ENCODE results near the gene CUL4B. TPM values are rescaled to one million over a fixed set of nuclear protein-coding genes. Genes with fewer than 3 reads are reported as not detected.

The CUL4B gene
- total RNA-seq, 2 experiments from 2014 or later: 15.5 to 42.2 TPM

DNA sequence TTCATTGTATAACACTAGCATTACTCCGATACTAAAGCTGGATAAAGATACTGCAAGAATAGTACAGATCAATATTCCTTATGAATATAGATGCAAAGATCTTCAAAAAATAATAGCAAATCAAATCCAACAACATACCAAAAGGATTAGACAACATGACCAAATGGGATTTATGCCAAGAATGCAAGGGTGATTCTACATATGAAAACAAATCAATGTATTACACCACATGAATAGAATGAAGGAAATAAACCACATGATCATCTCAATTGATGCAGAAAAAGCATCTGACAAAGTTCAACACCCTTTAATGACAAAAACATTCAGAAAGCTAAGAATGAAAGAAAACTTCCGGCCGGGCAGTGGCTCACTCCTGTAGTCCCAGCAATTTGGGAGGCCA, 42.8 kb downstream of the CUL4B start:
- Histone ChIP-seq H3K4me2 (ENCODE audit: low read length) (no peak overlapping the region), H3K27ac (ENCODE audit: low read depth, low read length, poor library complexity, severe bottlenecking) (no peak overlapping the region), H2AFZ (ENCODE audit: low read length) (no peak overlapping the region), H4K20me1 (ENCODE audit: insufficient read depth, low read length) (no peaks in the 10 kb centered on the region), H3K36me3 (ENCODE audit: insufficient read depth, low read length) (no peaks in the 10 kb centered on the region), H3K79me2 (ENCODE audit: insufficient read depth, low read depth, low read length) (no peaks in the 10 kb centered on the region), H3K9me2 (ENCODE audit: insufficient read depth, low read length) (no peaks in the 10 kb centered on the region), H3K4me1 (ENCODE audit: insufficient read depth, low read length, poor library complexity, severe bottlenecking) (no peaks in the 10 kb centered on the region), H3K9me3 (ENCODE audit: low read length) (no peaks in the 10 kb centered on the region), H3K4me3 (ENCODE audit: low read depth, low read length, poor library complexity, severe bottlenecking) (no peak overlapping the region)
- TF ChIP-seq, protein P1, sequence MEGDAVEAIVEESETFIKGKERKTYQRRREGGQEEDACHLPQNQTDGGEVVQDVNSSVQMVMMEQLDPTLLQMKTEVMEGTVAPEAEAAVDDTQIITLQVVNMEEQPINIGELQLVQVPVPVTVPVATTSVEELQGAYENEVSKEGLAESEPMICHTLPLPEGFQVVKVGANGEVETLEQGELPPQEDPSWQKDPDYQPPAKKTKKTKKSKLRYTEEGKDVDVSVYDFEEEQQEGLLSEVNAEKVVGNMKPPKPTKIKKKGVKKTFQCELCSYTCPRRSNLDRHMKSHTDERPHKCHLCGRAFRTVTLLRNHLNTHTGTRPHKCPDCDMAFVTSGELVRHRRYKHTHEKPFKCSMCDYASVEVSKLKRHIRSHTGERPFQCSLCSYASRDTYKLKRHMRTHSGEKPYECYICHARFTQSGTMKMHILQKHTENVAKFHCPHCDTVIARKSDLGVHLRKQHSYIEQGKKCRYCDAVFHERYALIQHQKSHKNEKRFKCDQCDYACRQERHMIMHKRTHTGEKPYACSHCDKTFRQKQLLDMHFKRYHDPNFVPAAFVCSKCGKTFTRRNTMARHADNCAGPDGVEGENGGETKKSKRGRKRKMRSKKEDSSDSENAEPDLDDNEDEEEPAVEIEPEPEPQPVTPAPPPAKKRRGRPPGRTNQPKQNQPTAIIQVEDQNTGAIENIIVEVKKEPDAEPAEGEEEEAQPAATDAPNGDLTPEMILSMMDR (conservative IDR thresholded peaks at IDR 0.05; ENCODE audit: low read length): no peak
- TF ChIP-seq EZH2phosphoT487 (IDR thresholded peaks at IDR 0.05; ENCODE audit: borderline replicate concordance, low read depth, low read length): no peak
- no TSS peak for BruUV-seq (replicated peaks)
- ChIA-PET POLR2A (no interaction called here), CTCF (ENCODE audit: unreplicated experiment) (no interaction called here)
- no peak for DNase-seq (ENCODE audit: low spot score)
- intact Hi-C loops (cut with micrococcal nuclease; ENCODE audit: unreplicated experiment): no loop called here

DNA sequence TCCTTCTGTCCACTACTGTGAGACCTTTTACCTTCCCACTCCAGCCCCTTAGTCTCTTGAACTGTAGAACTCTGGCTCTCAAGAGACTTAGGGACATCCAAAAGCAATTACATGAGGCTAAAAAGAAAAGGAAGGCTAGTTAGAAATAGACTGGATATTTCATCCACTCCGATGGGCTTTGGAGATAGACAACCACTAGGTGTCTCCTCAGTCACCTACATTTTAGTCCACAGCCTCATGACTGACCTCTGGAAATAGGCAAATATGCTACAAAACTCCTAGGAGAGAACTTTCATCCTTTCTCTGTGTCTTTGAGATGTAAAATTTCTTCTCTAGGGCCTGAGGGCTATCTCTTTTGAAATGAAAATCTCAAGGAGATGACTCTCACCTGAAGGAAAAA, 46.5 kb downstream of the CUL4B start:
- TF ChIP-seq, protein P1 (conservative IDR thresholded peaks at IDR 0.05; ENCODE audit: low read length): peak; percentile 77
- no peak for TF ChIP-seq EZH2phosphoT487 (IDR thresholded peaks at IDR 0.05; ENCODE audit: borderline replicate concordance, low read depth, low read length)
- Histone ChIP-seq H3K27ac (ENCODE audit: low read depth, low read length, poor library complexity, severe bottlenecking) (no peak overlapping the region), H3K4me3 (ENCODE audit: low read depth, low read length, poor library complexity, severe bottlenecking) (no peak overlapping the region), H3K4me2 (ENCODE audit: low read length) (no peak overlapping the region), H2AFZ (ENCODE audit: low read length) (no peak overlapping the region), H3K9me2 (ENCODE audit: insufficient read depth, low read length) (no peaks in the 10 kb centered on the region), H3K79me2 (ENCODE audit: insufficient read depth, low read depth, low read length) (no peaks in the 10 kb centered on the region), H4K20me1 (ENCODE audit: insufficient read depth, low read length) (no peaks in the 10 kb centered on the region), H3K36me3 (ENCODE audit: insufficient read depth, low read length) (no peaks in the 10 kb centered on the region), H3K4me1 (ENCODE audit: insufficient read depth, low read length, poor library complexity, severe bottlenecking) (no peaks in the 10 kb centered on the region), H3K9me3 (ENCODE audit: low read length) (no peaks in the 10 kb centered on the region)
- intact Hi-C loops (cut with micrococcal nuclease; ENCODE audit: unreplicated experiment): loop anchor here (1.0 to 5.0 kb wide), 2 partner anchors 150 to 258 kb away; no protein-coding TSS in a partner anchor
- ChIA-PET POLR2A (interaction anchor here (0.9 kb wide), 1 partner anchor 255 kb away, joined by 7 read pairs; no protein-coding TSS in a partner anchor), CTCF (ENCODE audit: unreplicated experiment) (no interaction called here)
- no TSS peak for BruUV-seq (replicated peaks)
- DNase-seq (ENCODE audit: low spot score): peak; percentile 45

DNA sequence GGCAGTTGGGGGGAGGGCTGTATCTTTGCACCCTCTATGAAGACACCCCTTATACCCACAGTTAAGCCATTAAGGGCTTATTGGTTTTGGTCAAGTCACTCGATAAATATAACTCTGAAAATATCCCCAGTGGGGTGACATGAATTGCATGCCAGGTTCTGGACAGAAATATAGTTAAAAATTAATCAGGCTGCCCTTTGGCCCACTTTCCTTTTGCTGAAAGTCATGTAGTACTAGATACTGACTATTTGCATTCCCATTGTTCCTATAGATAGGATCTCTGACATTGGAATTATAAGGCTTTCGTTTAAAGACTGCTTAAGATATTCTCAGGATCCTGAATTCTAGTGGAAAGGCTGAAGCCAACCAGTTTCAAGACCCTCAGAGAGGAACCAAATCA, 48.1 kb downstream of the CUL4B start:
- Histone ChIP-seq H3K27ac (ENCODE audit: low read depth, low read length, poor library complexity, severe bottlenecking) (no peak overlapping the region), H2AFZ (ENCODE audit: low read length) (no peak overlapping the region), H3K4me3 (ENCODE audit: low read depth, low read length, poor library complexity, severe bottlenecking) (no peak overlapping the region), H3K79me2 (ENCODE audit: insufficient read depth, low read depth, low read length) (no peaks in the 10 kb centered on the region), H3K9me2 (ENCODE audit: insufficient read depth, low read length) (no peaks in the 10 kb centered on the region), H3K9me3 (ENCODE audit: low read length) (no peaks in the 10 kb centered on the region), H3K36me3 (ENCODE audit: insufficient read depth, low read length) (no peaks in the 10 kb centered on the region), H4K20me1 (ENCODE audit: insufficient read depth, low read length) (no peaks in the 10 kb centered on the region), H3K4me2 (ENCODE audit: low read length) (no peak overlapping the region), H3K4me1 (ENCODE audit: insufficient read depth, low read length, poor library complexity, severe bottlenecking) (no peaks in the 10 kb centered on the region)
- intact Hi-C loops (cut with micrococcal nuclease; ENCODE audit: unreplicated experiment): loop anchor here (5.0 kb wide), 1 partner anchor 260 kb away; no protein-coding TSS in a partner anchor
- no peak for DNase-seq (ENCODE audit: low spot score)
- TF ChIP-seq EZH2phosphoT487 (IDR thresholded peaks at IDR 0.05; ENCODE audit: borderline replicate concordance, low read depth, low read length): no peak
- TF ChIP-seq, protein P1 (conservative IDR thresholded peaks at IDR 0.05; ENCODE audit: low read length): no peak
- BruUV-seq (replicated peaks): no TSS peak
- ChIA-PET POLR2A (no interaction called here), CTCF (ENCODE audit: unreplicated experiment) (no interaction called here)
